ENCODE measurements around the gene NOTCH2.

- no peak for TF ChIP-seq CTCF (IDR thresholded peaks at IDR 0.05)
- TF ChIP-seq EZH2 (IDR thresholded peaks at IDR 0.05; ENCODE audit: borderline replicate concordance, insufficient read depth, low read depth, low read length, poor library complexity, severe bottlenecking), result no peak
These were observed 144.2 kb downstream of the NOTCH2 start for GRCh38 chr1:119924948-119925898.
